DND-41 (cell line): ENCODE results near the gene DOK6.

Source experiments
- ATAC-seq: fragments of 200-7000 bp; cut with Tn5 transposase; 3 replicates; pipeline ENCODE4 v1.9.1; 2021; ENCODE audit warnings: low read depth; ENCODE audit not compliant: insufficient read depth
- DNase-seq: peaks from one replicate; pipeline ENCODE4 v3.0.0-alpha.2; 2020
- H2AFZ ChIP-seq: 2 replicates; pipeline ENCODE4 v1.6.0; 2012; ENCODE audit warnings: low read depth, low read length
- H3K27ac ChIP-seq: 2 replicates; pipeline ENCODE4 v1.5.1; 2012; ENCODE audit warnings: low read length, inconsistent platforms
- H3K27me3 ChIP-seq: fragments of 200-600 bp; sonication (generic); 2 replicates; pipeline ENCODE4 v1.6.0; 2012; ENCODE audit warnings: low read length, mild to moderate bottlenecking, inconsistent platforms; ENCODE audit not compliant: insufficient read depth, poor library complexity
- H3K36me3 ChIP-seq: 2 replicates; pipeline ENCODE4 v1.5.1; 2012; ENCODE audit warnings: low read length, inconsistent platforms; ENCODE audit not compliant: insufficient read depth
- H3K4me1 ChIP-seq: 2 replicates; pipeline ENCODE4 v1.5.1; 2012; ENCODE audit warnings: mild to moderate bottlenecking, low read length; ENCODE audit not compliant: insufficient read depth
- H3K4me2 ChIP-seq: 2 replicates; pipeline ENCODE4 v1.6.0; 2012; ENCODE audit warnings: mild to moderate bottlenecking, moderate library complexity, low read length, inconsistent platforms; ENCODE audit not compliant: insufficient read depth
- H3K4me3 ChIP-seq, 2 experiments: fragments of 200-600 bp in 1 of 2; shearing (Covaris generic) in 1 of 2; 2 replicates each; pipeline ENCODE4 v1.5.1; 2012 to 2016; ENCODE audit warnings: inconsistent platforms in 2 of 2, low read length in 2 of 2, mild to moderate bottlenecking in 2 of 2, low read depth in 1 of 2, moderate library complexity in 1 of 2
- H3K79me2 ChIP-seq: 2 replicates; pipeline ENCODE4 v1.6.0; 2012; ENCODE audit warnings: low read length, inconsistent platforms; ENCODE audit not compliant: insufficient read depth
- H3K9ac ChIP-seq: 2 replicates; pipeline ENCODE4 v1.6.0; 2012; ENCODE audit warnings: low read depth, mild to moderate bottlenecking, inconsistent platforms, low read length, moderate library complexity
- H3K9me3 ChIP-seq: 2 replicates; pipeline ENCODE4 v1.5.1; 2012; ENCODE audit warnings: low read length, moderate library complexity, mild to moderate bottlenecking, inconsistent platforms; ENCODE audit not compliant: insufficient read depth, severe bottlenecking
- H4K20me1 ChIP-seq: 2 replicates; pipeline ENCODE4 v1.6.0; 2012; ENCODE audit warnings: low read length; ENCODE audit not compliant: insufficient read depth
- CTCF ChIP-seq: IDR thresholded peaks from 2 replicates; pipeline ENCODE4 v1.5.1; 2012; ENCODE audit warnings: borderline replicate concordance, low read length, moderate library complexity, mild to moderate bottlenecking; ENCODE audit not compliant: poor library complexity, severe bottlenecking; ENCODE audit errors: extremely low read depth
- EZH2 ChIP-seq: IDR thresholded peaks from 3 replicates; pipeline ENCODE4 v1.6.1; 2012; ENCODE audit warnings: borderline replicate concordance, low read depth, mild to moderate bottlenecking, moderate library complexity, low read length, inconsistent platforms; ENCODE audit not compliant: severe bottlenecking

The DOK6 gene

GRCh38 chr18:69674966-69675365 is 274.3 kb downstream of the DOK6 start:
- Histone ChIP-seq H4K20me1 (no peaks in the 10 kb centered on the region), H3K27me3 (no peaks in the 10 kb centered on the region), H3K4me2 (no peak overlapping the region), H3K36me3 (no peaks in the 10 kb centered on the region), H3K79me2 (no peaks in the 10 kb centered on the region), H3K27ac (no peak overlapping the region), H3K9ac (no peak overlapping the region), H2AFZ (no peak overlapping the region), H3K4me1 (no peaks in the 10 kb centered on the region), H3K4me3 (no peak overlapping the region), H3K9me3 (no peaks in the 10 kb centered on the region)
- ATAC-seq (no peak), DNase-seq (no peak)
- no peak for TF ChIP-seq CTCF
- no peak for TF ChIP-seq EZH2

- TF ChIP-seq CTCF (no peak), EZH2 (no peak)
- Histone ChIP-seq H4K20me1 (no peaks in the 10 kb centered on the region), H3K36me3 (no peaks in the 10 kb centered on the region), H3K9me3 (no peaks in the 10 kb centered on the region), H3K4me2 (no peak overlapping the region), H3K79me2 (no peaks in the 10 kb centered on the region), H3K4me1 (no peaks in the 10 kb centered on the region), H3K27me3 (no peaks in the 10 kb centered on the region), H2AFZ (no peak overlapping the region), H3K27ac (no peak overlapping the region), H3K9ac (no peak overlapping the region), H3K4me3 (no peak overlapping the region)
- no peak for ATAC-seq
- no peak for DNase-seq
Measured at GRCh38 chr18:69677595-69677994, 276.9 kb downstream of the DOK6 start.

- no peaks in the 10 kb centered on the region for H3K36me3 ChIP-seq
- H3K4me1 ChIP-seq: no peaks in the 10 kb centered on the region
- no peak overlapping the region for H3K27ac ChIP-seq
- no peak overlapping the region for H3K9ac ChIP-seq
- no peaks in the 10 kb centered on the region for H4K20me1 ChIP-seq
- ATAC-seq (no peak), DNase-seq (no peak)
- no peak overlapping the region for H3K4me3 ChIP-seq
- no peaks in the 10 kb centered on the region for H3K79me2 ChIP-seq
- no peaks in the 10 kb centered on the region for H3K27me3 ChIP-seq
- no peaks in the 10 kb centered on the region for H3K9me3 ChIP-seq
- H3K4me2 ChIP-seq: no peak overlapping the region
- no peak for TF ChIP-seq CTCF
- TF ChIP-seq EZH2: no peak
- H2AFZ ChIP-seq: no peak overlapping the region
Measured at GRCh38 chr18:69680123-69680522, 279.4 kb downstream of the DOK6 start.

GRCh38 chr18:69683176-69683575 is 282.5 kb downstream of the DOK6 start:
- no peaks in the 10 kb centered on the region for H3K9me3 ChIP-seq
- no peaks in the 10 kb centered on the region for H3K79me2 ChIP-seq
- H2AFZ ChIP-seq: no peak overlapping the region
- TF ChIP-seq CTCF: no peak
- no peak for TF ChIP-seq EZH2
- H3K27me3 ChIP-seq: no peaks in the 10 kb centered on the region
- ATAC-seq (no peak), DNase-seq (no peak)
- H3K9ac ChIP-seq: no peak overlapping the region
- H3K27ac ChIP-seq: no peak overlapping the region
- H3K4me2 ChIP-seq: no peak overlapping the region
- no peaks in the 10 kb centered on the region for H3K36me3 ChIP-seq
- no peak overlapping the region for H3K4me3 ChIP-seq
- H4K20me1 ChIP-seq: no peaks in the 10 kb centered on the region
- no peaks in the 10 kb centered on the region for H3K4me1 ChIP-seq
